K562 (cell line): Measurements from ENCODE around the gene DCLK1. TPM values are rescaled to one million over a fixed set of nuclear protein-coding genes. Genes with fewer than 3 reads are reported as not detected.
A peak's percentile ranks its signal among the peaks of the same experiment; 100 is the strongest.

ENCODE experiments used
- ATAC-seq: fragments of 200-7000 bp; cut with Tn5 transposase; 3 replicates; pipeline ENCODE4 v1.9.1; 2020; ENCODE audit warnings: moderate library complexity
- BruUV-seq: library from RNA; stranded (reverse); fragments of 400-500 nt; replicated peaks from 2 replicates; lab custom pipeline; 2021; lab: Mats Ljungman, UMichigan
- CTCF ChIA-PET: fragments of 300-600 bp; formaldehyde crosslinking; extraction: SDS; loops from one replicate; lab custom pipeline; 2021; ENCODE audit warnings: low intra/inter-chr PET ratio; lab: Yijun Ruan, JAX
- POLR2A ChIA-PET: fragments of 300-600, 350-650 bp; sonication (Branson Sonifier 250); formaldehyde crosslinking; extraction: SDS; loops from one replicate; lab custom pipeline; 2021; ENCODE audit warnings: antibody characterized with exemption, inconsistent platforms; lab: Yijun Ruan, JAX
- DNase-seq, 4 experiments: peaks; one replicate each; pipeline versions ENCODE4 v3.0.0 to v3.0.0-alpha.2; 2011 to 2018; ENCODE audit warnings: low spot score in 3 of 4, mixed read lengths in 3 of 4; ENCODE audit errors: extremely low read depth in 1 of 4
- FAIRE-seq: peaks from 2 replicates; lab custom pipeline; 2011; peaks lifted over from hg19 to GRCh38; lab: Jason Lieb, UNC
- H2AFZ ChIP-seq: 2 replicates; pipeline ENCODE4 v1.6.0; 2011; ENCODE audit warnings: low read depth, low read length, control low read depth, inconsistent platforms
- H3K27ac ChIP-seq: fragments of 200-600 bp; 3 replicates; pipeline ENCODE4 v1.8.0; 2011; ENCODE audit warnings: low read depth, mild to moderate bottlenecking, control low read depth, inconsistent platforms, low read length, moderate library complexity, mixed read lengths; ENCODE audit errors: extremely low read depth
- H3K27me3 ChIP-seq, 2 experiments: fragments of 300-600 bp in 1 of 2; 2 replicates in 1 of 2; 3 replicates in 1 of 2; pipeline versions ENCODE4 v1.6.0 to v1.8.0; 2011; ENCODE audit warnings: inconsistent platforms in 2 of 2, low read length in 2 of 2, mild to moderate bottlenecking in 1 of 2, mixed read lengths in 1 of 2, moderate library complexity in 1 of 2; ENCODE audit not compliant: control insufficient read depth in 2 of 2, insufficient read depth in 2 of 2
- H3K36me3 ChIP-seq: fragments of 300-600 bp; 3 replicates; pipeline ENCODE4 v1.8.0; 2011; ENCODE audit warnings: mild to moderate bottlenecking, low read length, inconsistent platforms; ENCODE audit not compliant: control insufficient read depth, insufficient read depth
- H3K4me1 ChIP-seq, 2 experiments: fragments of 200-600 bp in 1 of 2; replicated peaks in 1 of 2; 2 replicates in 1 of 2; 3 replicates in 1 of 2; pipeline versions ENCODE4 v1.5.1 to v1.8.0; 2011; ENCODE audit warnings: inconsistent platforms in 2 of 2, low read length in 2 of 2, mild to moderate bottlenecking in 1 of 2, mixed read lengths in 1 of 2, moderate library complexity in 1 of 2; ENCODE audit not compliant: control insufficient read depth in 2 of 2, insufficient read depth in 2 of 2
- H3K4me2 ChIP-seq: 2 replicates; pipeline ENCODE4 v1.6.1; 2011; ENCODE audit warnings: low read length, control low read depth, inconsistent platforms, mixed read lengths; ENCODE audit not compliant: insufficient read depth
- H3K4me3 ChIP-seq: fragments of 200-600 bp; sonication (generic), shearing (Covaris generic); 2 replicates; pipeline ENCODE4 v1.5.1; 2016; ENCODE audit warnings: control low read depth, inconsistent platforms
- H3K79me2 ChIP-seq: fragments of 200-600 bp; 3 replicates; pipeline ENCODE4 v1.8.0; 2011; ENCODE audit warnings: low read length, inconsistent platforms; ENCODE audit not compliant: control insufficient read depth, insufficient read depth
- H3K9ac ChIP-seq, 2 experiments: 2 replicates each; pipeline versions ENCODE4 v1.6.0 to v1.6.1; 2011; ENCODE audit warnings: low read depth in 2 of 2, low read length in 2 of 2, control low read depth in 1 of 2, inconsistent platforms in 1 of 2, mild to moderate bottlenecking in 1 of 2, mixed read lengths in 1 of 2; ENCODE audit not compliant: insufficient read depth in 1 of 2
- H3K9me1 ChIP-seq: one replicate; pipeline ENCODE4 v1.6.0; 2011; ENCODE audit warnings: inconsistent platforms, mild to moderate bottlenecking, low read length, moderate library complexity; ENCODE audit not compliant: control insufficient read depth, insufficient read depth
- H3K9me3 ChIP-seq: replicated peaks from 2 replicates; pipeline ENCODE4 v1.5.1; 2011; ENCODE audit warnings: low read depth, low read length, inconsistent platforms; ENCODE audit not compliant: control insufficient read depth, insufficient read depth
- H4K20me1 ChIP-seq: replicated peaks from 2 replicates; pipeline ENCODE4 v1.6.1; 2011; ENCODE audit warnings: low read length, inconsistent platforms, mixed read lengths; ENCODE audit not compliant: control insufficient read depth, insufficient read depth
- CTCF ChIP-seq, 3 experiments: IDR thresholded peaks in 2 of 3; conservative IDR thresholded peaks in 1 of 3; 2 replicates each; pipeline ENCODE4 v1.5.1; 2011 to 2012; ENCODE audit warnings: low read length in 3 of 3, mild to moderate bottlenecking in 3 of 3, control low read depth in 2 of 3, improper control_type of control experiment in 1 of 3, inconsistent platforms in 1 of 3, low read depth in 1 of 3, mixed read lengths in 1 of 3, moderate library complexity in 1 of 3; ENCODE audit not compliant: insufficient read depth in 2 of 3
- ELK3 ChIP-seq: fragments of 450-650 bp; formaldehyde crosslinking; IDR thresholded peaks from 2 replicates; pipeline ENCODE4 v1.4.0; 2020; ENCODE audit warnings: mild to moderate bottlenecking
- FOXM1 ChIP-seq, 2 experiments: fragments of 450-650 bp in 1 of 2; sonication (generic) in 1 of 2; formaldehyde crosslinking in 1 of 2; IDR thresholded peaks; 2 replicates each; pipeline versions ENCODE4 v1.6.1 to v1.9.0; 2017 to 2022; ENCODE audit warnings: low read depth in 2 of 2, mild to moderate bottlenecking in 2 of 2, missing genetic modification reagents in 1 of 2, moderate library complexity in 1 of 2
- HOXB6 ChIP-seq: fragments of 250-450 bp; sonication (Bioruptor Pico); IDR thresholded peaks from 2 replicates; pipeline ENCODE4 v1.5.1; 2022; ENCODE audit warnings: mild to moderate bottlenecking, borderline replicate concordance
- MAX ChIP-seq: sonication (generic); formaldehyde crosslinking; IDR thresholded peaks from 2 replicates; pipeline ENCODE4 v1.9.0; 2022; ENCODE audit warnings: mild to moderate bottlenecking, missing genetic modification reagents
- MYBL2 ChIP-seq, 2 experiments: fragments of 450-650 bp in 1 of 2; sonication (generic) in 1 of 2; formaldehyde crosslinking in 1 of 2; IDR thresholded peaks; 2 replicates each; pipeline versions ENCODE4 v1.6.1 to v1.8.1; 2017 to 2022; ENCODE audit warnings: borderline replicate concordance in 1 of 2, inconsistent platforms in 1 of 2, low read depth in 1 of 2, mild to moderate bottlenecking in 1 of 2, missing genetic modification reagents in 1 of 2, moderate library complexity in 1 of 2
- NCOA2 ChIP-seq, 2 experiments: fragments of 450-650 bp; IDR thresholded peaks; 2 replicates each; pipeline ENCODE4 v1.6.1; 2018; ENCODE audit warnings: mild to moderate bottlenecking in 2 of 2, moderate library complexity in 1 of 2; ENCODE audit not compliant: partially characterized antibody in 2 of 2
- NEUROD1 ChIP-seq: fragments of 150-350 bp; IDR thresholded peaks from 2 replicates; pipeline ENCODE4 v1.6.1; 2014; ENCODE audit warnings: borderline replicate concordance, low read length, low read depth; ENCODE audit not compliant: partially characterized antibody
- NFIC ChIP-seq: fragments of 450-650 bp; IDR thresholded peaks from 2 replicates; pipeline ENCODE4 v1.6.1; 2017; ENCODE audit warnings: mild to moderate bottlenecking, inconsistent platforms
- RAD21 ChIP-seq, 2 experiments: fragments of 250-450 bp in 1 of 2; fragments of 450-650 bp in 1 of 2; sonication (Bioruptor Pico) in 1 of 2; formaldehyde crosslinking in 1 of 2; IDR thresholded peaks in 1 of 2; conservative IDR thresholded peaks in 1 of 2; 2 replicates each; pipeline versions ENCODE4 v1.4.0 to v1.8.0; 2020 to 2022; ENCODE audit warnings: mild to moderate bottlenecking in 2 of 2, moderate library complexity in 1 of 2
- TAF9B ChIP-seq: fragments of 450-650 bp; IDR thresholded peaks from 2 replicates; pipeline ENCODE4 v1.6.1; 2018; ENCODE audit warnings: mild to moderate bottlenecking; ENCODE audit not compliant: partially characterized antibody
- TFAP4 ChIP-seq: sonication (generic); formaldehyde crosslinking; IDR thresholded peaks from 2 replicates; pipeline ENCODE4 v1.8.0; 2022; ENCODE audit warnings: missing genetic modification reagents, mild to moderate bottlenecking, moderate library complexity, borderline replicate concordance
- ZNF655 ChIP-seq: fragments of 250-450 bp; sonication (Bioruptor Pico); IDR thresholded peaks from 2 replicates; pipeline ENCODE4 v1.5.0; 2021
- WGBS: fragments of 100-300 bp; shearing (Covaris generic); methylation state at CpG from one replicate; pipeline ENCODE4 v1.1.6; 2016; ENCODE audit warnings: low coverage, mixed read lengths; ENCODE audit not compliant: insufficient coverage; ENCODE audit errors: missing lambda C conversion rate; 5-methylcytosine and 5-hydroxymethylcytosine counted together
- in situ Hi-C: fragments of 300-500 bp; cut with MboI; formaldehyde crosslinking; loops from 4 replicates; pipeline ENCODE4 v1.15.0; 2018; ENCODE audit warnings: inconsistent platforms, mixed read lengths
- intact Hi-C: fragments of 100-400 bp; cut with micrococcal nuclease; formaldehyde crosslinking; loops from 2 replicates; pipeline ENCODE4 v1.14.2; 2022
- polyA plus RNA-seq, 8 experiments: library from polyadenylated mRNA; depleted of rRNA in 4 of 8; stranded (reverse) in 5 of 8; unstranded in 3 of 8; fragments of >200 nt; fragmentation: Nextera tagmentation in 2 of 8; fragmentation: Illumina TruSeq in 1 of 8; extraction: Ambion mirVana in 2 of 8; extraction: Trizol in 1 of 8; gene quantifications; 2 replicates each; pipeline versions ENCODE4 v1.2.1 to v1.2.3, GENCODE V29; 2011 to 2014; ENCODE audit warnings: inconsistent platforms in 1 of 8, missing spikeins in 1 of 8
- total RNA-seq, 7 experiments: library from RNA; depleted of rRNA in 6 of 7; stranded (reverse); fragments of >200 nt in 6 of 7; fragmentation: Illumina TruSeq in 2 of 7; extraction: Trizol in 2 of 7; gene quantifications; 2 replicates each; pipeline versions ENCODE4 v1.2.1 to v1.2.3, GENCODE V29; 2011 to 2021; ENCODE audit warnings: low replicate concordance in 1 of 7

DCLK1 gene
- total and polyA plus RNA-seq, 9 of the 15 experiments (the other 6 are each of a cell fraction or from before 2014, with no cell fraction given), result 0.07 TPM; not detected in 8

- Histone ChIP-seq H3K4me2 (no peak overlapping the region), H3K4me1 (no peaks in the 10 kb centered on the region), H3K9ac (no peak overlapping the region), H3K9me1 (no peaks in the 10 kb centered on the region), H4K20me1 (no peaks in the 10 kb centered on the region), H3K36me3 (no peaks in the 10 kb centered on the region), H2AFZ (no peak overlapping the region), H3K9me3 (no peaks in the 10 kb centered on the region), H3K27ac (no peak overlapping the region), H3K4me3 (no peak overlapping the region), H3K27me3 (no peaks in the 10 kb centered on the region), H3K79me2 (no peaks in the 10 kb centered on the region)
- intact Hi-C loops (no loop called here), in situ Hi-C loops (no loop called here)
- FAIRE-seq (no peak), ATAC-seq (no peak), DNase-seq (peak; percentile 8 to 14 (median 10))
- ChIA-PET CTCF (no interaction called here), POLR2A (interaction anchor here (0.6 kb wide), 1 partner anchor 8 kb away, joined by 3 read pairs; no protein-coding TSS in a partner anchor)
- 0% methylated on average over 3 of the region's 3 CpGs for WGBS
- no TSS peak for BruUV-seq
- TF ChIP-seq CTCF (IDR thresholded peaks at IDR 0.05 in 2 of 3, conservative IDR thresholded peaks at IDR 0.05 in 1 of 3; ENCODE audit: insufficient read depth in 2 of 3, low read depth in 1 of 3, low read length in 3 of 3) (peak; percentile 9 to 54 (median 38); a peak in 4 of 6 replicates), RAD21 (CRISPR knock-in tag; conservative IDR thresholded peaks at IDR 0.05 in 1 of 2, IDR thresholded peaks at IDR 0.05 in 1 of 2) (peak; percentile 32 to 34; a peak in 2 of 4 replicates), TFAP4 (CRISPR knock-in tag) (no peak), FOXM1 (IDR thresholded peaks at IDR 0.05; ENCODE audit: low read depth) (no peak), FOXM1 (CRISPR knock-in tag; IDR thresholded peaks at IDR 0.05; ENCODE audit: low read depth) (no peak), NCOA2 (IDR thresholded peaks at IDR 0.05; ENCODE audit: partially characterized antibody in 2 of 2) (no peak), NEUROD1 (no peak), MAX (CRISPR knock-in tag) (no peak), NFIC (no peak), MYBL2 (IDR thresholded peaks at IDR 0.05; ENCODE audit: low read depth) (no peak), MYBL2 (CRISPR knock-in tag; IDR thresholded peaks at IDR 0.05; ENCODE audit: borderline replicate concordance) (no peak), HOXB6 (CRISPR knock-in tag) (no peak), ZNF655 (CRISPR knock-in tag) (no peak), ELK3 (CRISPR knock-in tag) (no peak), TAF9B (no peak)
These were observed 312.5 kb downstream of the DCLK1 start for GRCh38 chr13:35818633-35819067.
